Measurements from ENCODE around the gene ENOPH1. TPM values are rescaled to one million over a fixed set of nuclear protein-coding genes. Genes with fewer than 3 reads are reported as not detected.
"Not testable (repeated sequence)": the region's sequence is repeated elsewhere in the genome, so short reads cannot be mapped to it uniquely, and the experiment has no call there.

ENOPH1 gene
- total RNA-seq = 24.8 TPM

DNA sequence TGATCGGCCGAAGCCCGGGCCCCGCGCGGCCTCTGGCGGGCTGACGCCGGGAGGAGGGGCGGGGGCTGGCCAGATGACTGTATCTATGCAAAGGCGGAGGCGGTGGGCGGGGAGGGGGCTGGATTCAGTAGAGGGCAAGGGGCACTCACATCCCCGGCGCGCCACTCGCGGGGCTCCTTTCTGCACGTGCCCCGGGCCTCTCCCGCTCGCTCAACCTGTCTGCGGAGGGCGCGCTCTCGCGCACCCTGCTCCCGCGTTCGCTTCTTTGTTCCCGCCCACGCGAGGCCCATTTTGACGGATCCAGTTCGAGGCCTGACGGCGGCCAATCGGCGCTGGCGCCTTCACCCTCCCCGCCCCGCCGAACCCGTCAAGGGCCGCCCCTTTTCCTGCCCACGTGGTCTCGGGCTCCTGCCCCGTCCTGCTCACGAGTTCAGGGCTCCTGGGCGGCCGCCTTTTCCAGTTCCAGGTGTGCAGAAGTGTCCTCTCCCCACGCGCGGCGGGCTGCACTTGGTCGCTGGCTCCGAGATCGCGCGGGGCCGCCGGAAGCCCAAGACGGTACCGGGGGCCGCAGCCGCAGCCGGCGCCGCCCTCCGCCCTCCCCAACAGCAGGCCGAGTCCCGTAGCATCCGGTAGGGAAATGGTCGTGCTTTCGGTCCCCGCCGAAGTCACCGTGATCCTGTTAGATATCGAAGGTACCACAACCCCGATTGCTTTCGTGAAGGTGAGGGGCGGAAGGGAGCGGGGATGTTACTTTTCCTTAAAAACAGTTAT lies at the start of gene ENOPH1, which contains the start of gene HNRNPDL:
Gene ENOPH1, plus strand, starts transcription at position 398 of the 771 bp plus-strand sequence. Its CDS starts 240 bp downstream, at position 638.
Gene HNRNPDL, minus strand, starts transcription at position 270 of the 771 bp plus-strand sequence. CDS start 772 bp downstream, outside the sequence.
- peak; percentile 84 to 96 (median 93) for DNase-seq (ENCODE audit: low read depth in 2 of 3, low spot score in 2 of 3)

DNA sequence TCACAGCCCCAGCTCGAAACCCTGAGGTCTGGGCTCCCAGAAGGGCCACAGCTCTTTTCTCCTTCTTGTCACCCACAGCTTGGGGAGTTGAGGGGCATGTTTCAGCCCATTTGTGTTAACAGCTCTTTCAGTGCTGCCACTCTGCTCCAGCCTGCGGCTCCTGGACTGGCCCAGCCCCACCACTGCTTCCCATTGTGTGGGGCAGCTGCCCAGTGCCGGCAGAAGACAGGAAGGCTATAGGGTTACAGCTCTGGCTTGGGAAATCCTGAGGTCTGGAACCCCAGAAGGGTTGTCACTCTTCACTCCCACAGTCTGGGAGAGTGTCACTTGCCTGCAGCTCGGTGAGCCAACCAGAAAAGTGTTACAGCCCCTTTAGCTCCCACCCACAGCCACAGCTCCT lies 49.6 kb upstream of the ENOPH1 start:
- DNase-seq (ENCODE audit: low read depth in 2 of 3, low spot score in 2 of 3) = no peak

DNA sequence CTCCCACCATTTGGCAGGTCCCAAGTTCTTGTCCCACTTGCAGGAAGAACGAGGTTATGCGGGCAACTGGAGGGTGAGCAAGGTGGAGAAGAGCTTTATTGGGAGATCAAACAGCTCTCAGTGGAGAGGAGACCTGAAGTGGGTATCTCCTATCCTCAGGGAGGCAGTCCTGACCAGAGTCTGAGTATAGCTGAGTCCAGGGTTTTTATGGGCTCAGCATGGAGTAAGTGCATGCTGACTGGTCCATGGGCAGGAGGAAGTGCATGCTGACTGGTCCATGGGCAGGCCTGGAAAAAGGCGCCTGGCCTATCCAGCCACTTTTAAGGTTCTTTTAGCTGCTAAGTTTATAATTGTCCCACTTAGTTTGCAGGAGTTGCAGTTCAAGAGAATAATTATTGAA lies 49.2 kb upstream of the ENOPH1 start:
- DNase-seq (ENCODE audit: low read depth in 2 of 3, low spot score in 2 of 3) = no peak

DNA sequence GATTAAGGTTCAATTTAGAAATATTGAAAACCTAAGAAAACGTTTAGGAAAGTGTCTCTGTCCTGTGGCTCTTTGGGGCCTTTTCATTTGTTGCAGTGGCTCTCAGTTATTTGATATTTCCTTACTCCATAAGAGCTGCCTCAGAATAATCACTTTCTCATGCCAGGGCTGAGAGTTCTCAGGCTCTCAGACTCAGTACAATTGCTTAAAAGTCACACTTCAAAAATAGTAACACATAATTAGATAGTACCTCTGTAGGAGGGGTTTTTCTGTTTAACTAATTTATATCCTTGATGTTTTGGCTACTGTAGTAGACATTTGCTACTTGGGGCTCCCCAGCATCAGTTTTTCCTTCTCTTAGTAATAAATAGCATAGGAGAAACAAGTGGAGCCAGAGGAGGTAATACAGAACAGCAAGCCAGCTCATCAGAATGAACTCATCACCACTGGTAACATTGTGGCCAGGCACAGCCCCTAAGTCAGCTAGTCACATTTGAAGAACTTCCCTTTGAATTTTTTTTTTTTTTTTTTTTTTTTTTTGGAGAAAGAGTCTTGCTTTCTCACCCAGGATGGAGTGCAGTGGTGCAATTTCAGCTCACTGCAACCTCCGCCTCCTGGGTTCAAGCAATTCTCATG lies 48.6 kb upstream of the ENOPH1 start:
- no peak for DNase-seq (ENCODE audit: low read depth in 2 of 3, low spot score in 2 of 3)

DNA sequence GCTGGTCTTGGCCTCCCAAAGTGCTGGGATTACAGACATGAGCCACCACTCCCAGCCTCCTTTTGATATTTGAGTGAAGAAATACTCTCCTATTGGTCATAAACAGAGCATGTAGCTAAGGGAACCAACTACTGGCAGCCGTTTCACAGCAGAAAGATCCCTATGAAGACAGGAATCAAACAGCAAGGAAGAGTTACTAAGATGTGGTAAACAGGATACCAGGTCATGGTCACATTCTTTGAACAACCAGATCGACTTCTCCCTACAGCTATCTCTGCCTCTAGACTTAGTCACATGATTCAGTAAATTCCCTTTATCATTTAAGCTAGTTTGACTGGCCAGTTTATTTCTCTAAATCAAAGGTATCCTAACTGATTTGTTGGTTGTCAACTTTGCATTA lies 47.6 kb upstream of the ENOPH1 start:
- no peak for DNase-seq (ENCODE audit: low read depth in 2 of 3, low spot score in 2 of 3)

DNA sequence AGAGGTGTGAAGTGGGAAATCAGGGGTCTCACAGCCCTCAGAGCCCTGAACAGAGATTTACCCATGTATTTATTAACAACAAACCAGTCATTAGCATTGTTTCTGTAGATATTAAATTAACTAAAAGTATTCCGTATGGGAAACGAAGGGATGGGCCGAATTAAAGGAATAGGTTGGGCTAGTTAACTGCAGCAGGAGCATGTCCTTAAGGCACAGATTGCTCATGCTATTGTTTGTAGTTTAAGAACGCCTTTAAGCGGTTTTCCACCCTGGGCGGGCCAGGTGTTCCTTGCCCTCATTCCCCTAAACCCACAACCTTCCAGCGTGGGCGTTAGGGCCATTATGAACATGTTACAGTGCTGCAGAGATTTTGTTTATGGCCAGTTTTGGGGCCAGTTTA lies 44.1 kb upstream of the ENOPH1 start:
- DNase-seq (ENCODE audit: low read depth in 2 of 3, low spot score in 2 of 3) = not testable (repeated sequence)

DNA sequence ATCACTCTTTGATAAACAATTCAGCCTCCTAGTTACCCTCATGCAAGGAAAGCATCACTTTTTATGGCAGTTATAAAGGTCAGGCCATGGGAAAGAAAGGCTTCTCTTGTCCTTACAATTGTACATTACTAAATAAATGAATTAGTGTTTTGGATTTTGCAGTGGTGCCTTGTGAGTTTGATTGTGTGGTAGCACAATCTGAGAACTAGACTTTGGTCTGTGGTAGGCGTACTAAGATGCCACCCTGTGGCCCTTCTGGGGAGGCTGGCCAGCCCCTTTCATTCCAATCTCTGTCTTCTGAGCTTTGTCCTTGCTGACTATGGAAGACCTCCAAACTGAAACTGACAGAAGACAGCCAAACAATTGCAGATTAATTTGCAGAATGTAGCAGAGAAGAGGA lies 42.0 kb upstream of the ENOPH1 start:
- peak in 1 of 3 donors; percentile 11 for DNase-seq (ENCODE audit: low read depth in 2 of 3, low spot score in 2 of 3)

DNA sequence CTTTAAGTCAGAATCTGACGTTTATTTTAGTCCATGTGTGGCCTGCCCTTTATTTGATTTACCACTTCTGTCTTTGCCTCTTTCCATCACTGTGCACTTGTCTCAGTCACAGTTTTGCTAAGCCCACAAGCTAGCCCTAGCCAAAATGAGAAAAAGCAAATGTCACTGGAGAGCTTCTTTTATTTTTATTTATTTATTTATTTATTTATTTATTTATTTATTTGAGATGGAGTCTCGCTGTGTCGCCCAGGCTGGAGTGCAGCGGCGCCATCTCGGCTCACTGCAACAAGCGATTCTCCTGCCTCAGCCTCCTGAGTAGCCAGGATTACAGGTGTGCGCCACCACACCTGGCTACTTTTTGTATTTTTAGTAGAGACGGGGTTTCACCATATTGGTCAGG lies 40.3 kb upstream of the ENOPH1 start:
- DNase-seq (ENCODE audit: low read depth in 2 of 3, low spot score in 2 of 3) = not testable (repeated sequence)

DNA sequence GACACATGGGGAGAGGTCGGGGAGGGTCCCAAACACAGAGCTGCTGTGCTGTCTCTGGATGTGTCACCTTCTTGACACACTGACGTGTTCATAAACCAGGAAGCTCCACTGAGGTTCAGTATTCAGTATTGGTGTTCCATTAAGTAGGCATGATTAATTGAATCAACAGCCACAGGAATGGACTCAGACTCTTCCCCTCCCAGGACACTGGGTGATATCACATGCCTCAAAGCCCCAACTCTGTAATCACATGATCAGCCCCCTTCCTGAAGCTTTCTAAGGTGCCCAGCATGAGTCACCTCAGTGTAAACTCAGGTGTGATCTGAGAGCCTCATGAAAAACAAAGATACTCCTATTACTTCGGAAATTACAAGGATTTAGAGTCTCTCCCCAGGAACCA lies 35.5 kb upstream of the ENOPH1 start:
- no peak for DNase-seq (ENCODE audit: low read depth in 2 of 3, low spot score in 2 of 3)

DNA sequence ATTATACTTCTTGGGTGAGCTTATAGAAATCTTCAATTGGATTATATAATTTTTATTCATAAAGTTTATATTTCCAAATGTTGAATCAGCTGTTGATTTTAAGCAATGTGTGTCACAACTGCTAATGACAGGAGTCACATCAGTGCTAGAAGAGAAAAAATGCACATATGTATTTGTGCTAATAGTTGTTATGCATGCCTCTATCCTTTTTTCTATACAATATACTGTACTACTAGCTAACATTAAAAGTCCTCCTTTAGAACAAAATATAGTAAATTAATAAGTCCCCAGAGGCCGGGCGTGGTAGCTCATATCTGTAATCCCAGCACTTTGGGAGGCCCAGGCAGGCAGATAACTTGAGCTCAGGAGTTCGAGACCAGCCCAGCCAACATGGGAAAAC lies 32.9 kb upstream of the ENOPH1 start:
- DNase-seq (ENCODE audit: low read depth in 2 of 3, low spot score in 2 of 3) = no peak

DNA sequence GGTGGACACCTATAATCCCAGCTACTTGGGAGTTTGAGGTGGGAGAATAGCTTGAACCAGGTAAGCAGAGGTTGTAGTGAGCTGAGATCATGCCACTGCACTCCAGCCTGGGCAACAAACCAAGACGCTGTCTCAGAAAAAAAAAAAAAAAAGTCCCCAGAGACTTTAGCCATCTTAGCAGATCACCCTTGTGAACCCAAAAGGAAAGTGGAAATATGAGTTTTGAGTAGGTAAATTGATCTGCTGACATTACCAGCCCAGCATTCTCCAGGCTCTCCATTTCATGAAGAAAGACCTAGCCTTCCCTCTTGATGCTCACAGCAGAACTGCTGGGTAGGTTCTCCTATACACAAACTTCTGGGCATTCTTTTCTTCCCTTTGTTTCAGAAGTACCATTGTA lies 32.1 kb upstream of the ENOPH1 start:
- DNase-seq (ENCODE audit: low read depth in 2 of 3, low spot score in 2 of 3) = no peak

DNA sequence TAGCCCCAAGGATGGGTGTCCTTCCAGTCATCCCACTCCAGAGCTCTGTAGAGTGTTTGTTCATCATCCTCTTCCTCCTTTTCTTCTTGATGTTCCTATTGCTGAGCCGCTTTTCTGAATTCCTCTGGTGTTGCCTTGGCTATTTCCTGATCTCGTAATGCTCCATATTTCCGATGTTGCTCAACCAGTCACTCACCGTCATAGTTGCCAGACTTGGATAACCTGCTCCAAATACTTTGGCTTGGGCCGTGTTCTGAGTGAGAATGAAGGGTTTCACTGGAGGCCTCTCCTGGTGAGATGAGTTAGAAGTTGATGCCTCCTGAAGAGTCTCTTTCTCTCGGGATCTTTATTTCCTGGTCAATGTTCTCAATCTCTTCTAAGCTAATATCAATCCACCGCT lies 28.8 kb upstream of the ENOPH1 start:
- DNase-seq (ENCODE audit: low read depth in 2 of 3, low spot score in 2 of 3) = no peak

DNA sequence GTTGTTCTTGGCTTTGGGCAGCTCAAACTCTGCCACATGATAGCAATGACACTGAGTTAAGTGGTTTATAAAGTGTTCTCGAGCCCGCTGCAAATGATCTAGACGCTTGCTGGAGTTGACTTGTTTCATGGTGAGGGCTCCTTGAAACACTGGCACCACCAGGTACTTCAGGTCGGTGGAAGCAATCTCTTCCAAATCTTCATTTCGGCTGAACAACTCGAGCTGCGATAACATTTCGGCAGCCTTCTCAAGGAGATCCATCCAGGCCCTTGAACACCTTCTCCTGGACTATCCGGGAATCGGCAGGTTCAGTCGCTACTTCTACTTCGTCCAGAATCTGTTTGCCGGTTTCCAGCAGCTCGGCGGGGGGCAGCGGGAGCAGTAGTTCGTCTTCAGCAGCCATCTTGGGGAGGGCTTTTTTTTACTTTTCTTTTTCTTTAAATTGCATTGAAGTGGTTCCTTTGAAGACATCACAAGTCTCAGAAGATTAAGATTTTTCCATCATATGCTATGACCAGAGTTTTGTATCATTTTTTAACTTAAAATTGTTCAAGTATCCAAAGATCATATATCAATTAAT lies 28.1 kb upstream of the ENOPH1 start:
- no peak for DNase-seq (ENCODE audit: low read depth in 2 of 3, low spot score in 2 of 3)

DNA sequence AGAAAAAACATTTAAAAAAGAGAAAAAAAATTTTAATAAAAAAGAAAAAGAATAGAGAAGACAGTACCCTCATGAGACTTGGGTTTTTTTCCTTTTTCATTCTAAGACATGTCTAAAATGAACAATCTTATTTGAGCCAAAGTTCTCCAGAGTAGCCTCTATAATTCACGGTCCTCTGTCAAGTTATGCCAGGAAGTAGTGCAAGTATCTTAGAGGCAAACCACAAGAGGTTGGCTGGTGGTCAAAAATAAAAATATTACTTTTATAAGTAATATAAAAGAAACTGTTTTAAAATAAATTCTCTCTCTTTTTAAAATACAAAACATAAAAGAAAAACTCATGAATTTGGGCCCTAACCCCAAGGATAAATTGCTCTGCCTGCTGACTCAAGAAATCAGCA lies 26.7 kb upstream of the ENOPH1 start:
- DNase-seq (ENCODE audit: low read depth in 2 of 3, low spot score in 2 of 3) = no peak

DNA sequence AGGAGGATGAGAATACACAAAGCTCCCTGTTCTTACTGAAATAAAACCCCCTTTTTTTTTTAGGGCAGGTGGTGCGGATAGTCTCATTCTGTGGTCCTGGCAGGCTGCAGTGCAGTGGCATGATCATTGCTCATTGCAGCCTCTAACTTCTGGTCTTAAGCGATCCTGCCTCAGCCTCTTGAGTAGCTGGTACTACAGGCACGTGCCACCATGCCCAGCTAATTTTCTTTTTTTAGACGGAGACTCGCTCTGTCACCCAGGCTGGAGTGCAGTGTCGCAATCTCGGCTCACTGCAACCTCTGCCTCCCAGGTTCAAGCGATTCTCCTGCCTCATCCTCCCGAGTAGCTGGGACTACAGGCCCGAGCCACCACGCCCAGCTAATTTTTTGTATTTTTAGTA lies 15.3 kb upstream of the ENOPH1 start:
- not testable (repeated sequence) for DNase-seq (ENCODE audit: low read depth in 2 of 3, low spot score in 2 of 3)

DNA sequence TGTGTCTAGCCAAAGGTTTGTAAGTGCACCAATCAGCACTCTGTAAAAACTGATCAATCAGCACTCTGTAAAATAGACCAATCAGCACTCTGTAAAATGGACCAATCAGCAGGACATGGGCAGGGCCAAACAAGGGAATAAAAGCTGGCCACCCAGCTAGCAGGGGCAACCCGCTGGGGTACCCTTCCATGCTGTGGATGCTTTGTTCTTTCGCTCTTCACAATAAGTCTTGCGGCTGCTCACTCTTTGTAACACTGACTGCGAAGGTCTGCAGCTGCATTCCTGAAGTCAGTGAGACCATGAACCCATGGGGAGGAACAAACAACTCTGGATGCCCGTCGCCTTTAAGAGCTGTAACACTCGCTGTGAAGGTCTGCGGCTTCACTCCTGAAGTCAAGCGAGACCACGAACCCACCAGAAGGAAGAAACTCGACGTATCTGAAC lies 14.4 kb upstream of the ENOPH1 start:
- no peak for DNase-seq (ENCODE audit: low read depth in 2 of 3, low spot score in 2 of 3)

DNA sequence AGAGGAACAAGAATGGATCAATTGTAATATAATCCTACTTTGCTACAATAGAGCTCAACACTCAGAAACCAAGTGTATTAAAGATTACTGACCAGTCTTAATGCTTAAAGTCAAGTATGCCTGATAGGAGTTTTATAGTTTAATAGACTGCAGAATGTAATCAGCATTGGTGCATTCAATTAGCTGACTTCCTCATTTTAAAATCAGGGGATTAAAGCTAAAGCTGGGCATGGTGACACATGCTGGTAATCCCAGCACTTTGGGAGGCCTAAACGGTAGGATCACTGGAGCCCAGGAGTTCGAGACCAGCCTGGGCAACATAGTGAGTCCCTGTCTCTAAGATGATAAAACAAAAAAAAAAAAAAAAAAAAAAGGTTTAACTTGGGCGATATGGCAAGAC lies 10.9 kb upstream of the ENOPH1 start:
- DNase-seq (ENCODE audit: low read depth in 2 of 3, low spot score in 2 of 3) = peak in 2 of 3 donors; percentile 17 to 43

DNA sequence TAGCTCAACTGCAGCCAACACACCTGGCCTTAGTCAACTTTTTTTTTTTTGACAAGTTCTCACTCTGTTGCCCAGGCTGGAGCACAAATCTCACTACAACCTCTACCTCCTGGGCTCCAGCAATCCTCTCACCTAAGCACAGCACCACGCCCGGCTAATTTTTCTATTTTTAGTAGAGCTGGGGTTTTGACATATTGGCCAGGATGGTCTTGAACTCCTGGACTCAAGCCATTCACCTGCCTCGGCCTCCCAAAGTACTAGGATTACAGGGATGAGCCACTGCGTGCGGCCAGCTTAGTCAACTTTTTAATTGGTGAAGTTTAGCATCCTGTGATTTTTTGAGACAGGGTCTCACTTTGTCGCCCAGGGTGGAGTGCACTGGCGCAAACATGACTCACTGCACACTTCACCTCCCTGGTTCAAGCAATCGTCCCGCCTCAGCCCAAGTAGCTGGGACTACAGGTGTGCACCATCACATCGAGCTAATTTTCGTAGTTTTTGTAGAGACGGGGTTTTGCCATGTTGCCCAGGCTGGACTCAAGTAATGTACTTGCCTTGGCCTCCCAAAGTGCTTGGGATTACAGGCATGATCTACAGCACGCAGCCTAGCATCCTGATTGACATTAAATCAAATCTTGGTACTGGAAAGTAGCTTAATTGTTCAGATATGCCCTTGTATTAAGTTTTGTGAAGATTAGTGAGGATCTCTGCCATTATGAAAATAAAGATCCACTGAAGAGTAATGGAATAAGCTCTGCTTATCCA lies 8.4 kb upstream of the ENOPH1 start:
- no peak for DNase-seq (ENCODE audit: low read depth in 2 of 3, low spot score in 2 of 3)

DNA sequence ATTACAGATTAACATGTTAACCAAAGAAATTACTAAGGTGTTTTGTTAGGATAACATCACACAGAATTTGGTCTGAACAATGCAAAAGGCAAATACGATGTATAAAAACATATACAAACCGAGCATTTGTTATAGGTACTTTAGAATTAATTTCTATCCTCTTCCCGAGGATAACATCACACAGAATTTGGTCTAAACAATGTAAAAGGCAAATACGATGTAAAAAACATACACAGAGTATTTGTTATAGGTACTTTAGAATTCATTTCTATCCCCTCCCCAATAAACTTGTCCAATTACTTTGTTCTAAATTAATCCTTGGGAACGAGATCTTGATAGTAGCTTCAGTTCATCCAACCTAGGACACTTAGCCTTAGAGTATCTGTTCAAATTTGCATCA lies 7.8 kb upstream of the ENOPH1 start:
- no peak for DNase-seq (ENCODE audit: low read depth in 2 of 3, low spot score in 2 of 3)

DNA sequence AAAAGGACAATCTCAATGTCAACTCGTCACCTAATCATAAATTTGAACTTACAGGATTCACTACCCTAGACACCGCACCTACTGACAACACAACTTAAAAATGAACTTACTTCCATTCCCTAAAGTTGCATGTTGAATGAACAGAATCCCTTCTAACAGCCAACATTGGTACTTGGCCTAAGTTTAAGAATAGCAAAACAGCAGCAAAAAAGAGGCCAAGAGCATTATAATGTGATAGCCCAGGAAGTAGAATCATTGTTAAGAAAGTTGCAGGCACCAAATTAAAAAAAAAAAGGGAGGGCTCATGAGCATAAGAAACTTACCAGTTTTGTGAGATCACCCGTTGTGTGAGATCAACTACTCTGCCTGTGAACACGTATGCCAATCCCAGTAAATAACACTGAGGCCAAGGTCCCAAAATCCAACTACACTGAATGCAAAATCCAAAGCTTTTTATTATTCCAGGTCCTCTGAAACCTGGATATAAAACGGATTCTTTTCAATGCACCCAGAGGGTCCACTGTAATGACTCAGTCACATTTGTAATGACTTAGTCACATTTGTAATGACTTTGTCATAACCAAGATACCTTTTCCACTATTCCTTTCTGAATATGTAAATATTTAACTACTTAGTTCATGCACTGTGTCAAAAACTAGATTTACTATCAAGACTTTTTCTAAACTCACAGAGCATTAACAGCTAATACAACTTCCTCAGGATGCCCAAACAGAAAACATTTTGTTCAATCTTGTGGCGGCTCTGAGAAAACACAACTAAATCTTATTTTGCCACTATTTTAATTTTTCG lies 6.9 kb upstream of the ENOPH1 start:
- no peak for DNase-seq (ENCODE audit: low read depth in 2 of 3, low spot score in 2 of 3)

Measured in hematopoietic multipotent progenitor cell (in vitro differentiated cells).